Mesendoderm (in vitro differentiated cells): ENCODE results near the gene KCNJ13.

ENCODE experiments used
- DNase-seq: peaks from one replicate; pipeline ENCODE4 v3.0.0; 2013
- H2AK5ac ChIP-seq: 2 replicates; pipeline ENCODE4 v1.6.1; 2013; ENCODE audit warnings: low read length, inconsistent platforms
- H2BK120ac ChIP-seq: 2 replicates; pipeline ENCODE4 v1.6.1; 2013; ENCODE audit warnings: low read depth, mild to moderate bottlenecking, low read length, moderate library complexity, mixed read lengths
- H2BK15ac ChIP-seq: replicated peaks from 2 replicates; pipeline ENCODE4 v1.6.1; 2013; ENCODE audit warnings: low read depth, mild to moderate bottlenecking, moderate library complexity
- H2BK5ac ChIP-seq: 2 replicates; pipeline ENCODE4 v1.6.1; 2013; ENCODE audit warnings: low read length, inconsistent platforms
- H3K18ac ChIP-seq: 2 replicates; pipeline ENCODE4 v1.6.1; 2013; ENCODE audit warnings: mild to moderate bottlenecking, low read length, mixed read lengths
- H3K23ac ChIP-seq: one replicate; pipeline ENCODE4 v1.6.1; 2013; ENCODE audit warnings: low read length
- H3K27ac ChIP-seq: 2 replicates; pipeline ENCODE4 v1.5.1; 2013; ENCODE audit warnings: low read depth, mild to moderate bottlenecking, inconsistent platforms, low read length, moderate library complexity
- H3K27me3 ChIP-seq: 2 replicates; pipeline ENCODE4 v1.6.1; 2013; ENCODE audit warnings: low read length, control low read depth, mild to moderate bottlenecking, inconsistent platforms; ENCODE audit not compliant: insufficient read depth, poor library complexity
- H3K36me3 ChIP-seq: 2 replicates; pipeline ENCODE4 v1.6.1; 2013; ENCODE audit warnings: low read length, inconsistent platforms; ENCODE audit not compliant: control insufficient read depth, insufficient read depth
- H3K4ac ChIP-seq: one replicate; pipeline ENCODE4 v1.6.1; 2013; ENCODE audit warnings: low read depth, mild to moderate bottlenecking, low read length, moderate library complexity
- H3K4me1 ChIP-seq: 2 replicates; pipeline ENCODE4 v1.6.1; 2013; ENCODE audit warnings: low read depth, low read length, inconsistent platforms; ENCODE audit not compliant: control insufficient read depth
- H3K4me2 ChIP-seq: 2 replicates; pipeline ENCODE4 v1.6.1; 2013; ENCODE audit warnings: low read length
- H3K4me3 ChIP-seq: 2 replicates; pipeline ENCODE4 v1.5.1; 2013; ENCODE audit warnings: mild to moderate bottlenecking, low read length
- H3K56ac ChIP-seq: one replicate; pipeline ENCODE4 v1.6.1; 2013; ENCODE audit warnings: low read length
- H3K79me1 ChIP-seq: 2 replicates; pipeline ENCODE4 v1.6.1; 2013; ENCODE audit warnings: low read length, inconsistent platforms
- H3K79me2 ChIP-seq: 2 replicates; pipeline ENCODE4 v1.6.1; 2013; ENCODE audit warnings: mild to moderate bottlenecking, low read length; ENCODE audit not compliant: control insufficient read depth, insufficient read depth
- H3K9ac ChIP-seq: 2 replicates; pipeline ENCODE4 v1.6.1; 2013; ENCODE audit warnings: low read length, inconsistent platforms
- H4K5ac ChIP-seq: one replicate; pipeline ENCODE4 v1.6.1; 2013; ENCODE audit warnings: low read length
- H4K8ac ChIP-seq: one replicate; pipeline ENCODE4 v1.6.1; 2013; ENCODE audit warnings: low read depth, mild to moderate bottlenecking, control low read depth, low read length, moderate library complexity
- WGBS: extraction: QIAGEN DNeasy Blood & Tissue Kit; methylation state at CpG from one replicate; pipeline ENCODE4 v1.1.7; 2013; ENCODE audit warnings: low lambda C conversion rate, missing lambda C conversion rate; ENCODE audit not compliant: insufficient coverage; ENCODE audit errors: extremely low coverage; 5-methylcytosine and 5-hydroxymethylcytosine counted together

KCNJ13 gene

GRCh38 chr2:232802091-232802490 is 25.7 kb upstream of the KCNJ13 start:
- WGBS: no CpG with 5 or more reads among the region's 3 CpGs
- no peaks in the 10 kb centered on the region for H3K36me3 ChIP-seq

DNA sequence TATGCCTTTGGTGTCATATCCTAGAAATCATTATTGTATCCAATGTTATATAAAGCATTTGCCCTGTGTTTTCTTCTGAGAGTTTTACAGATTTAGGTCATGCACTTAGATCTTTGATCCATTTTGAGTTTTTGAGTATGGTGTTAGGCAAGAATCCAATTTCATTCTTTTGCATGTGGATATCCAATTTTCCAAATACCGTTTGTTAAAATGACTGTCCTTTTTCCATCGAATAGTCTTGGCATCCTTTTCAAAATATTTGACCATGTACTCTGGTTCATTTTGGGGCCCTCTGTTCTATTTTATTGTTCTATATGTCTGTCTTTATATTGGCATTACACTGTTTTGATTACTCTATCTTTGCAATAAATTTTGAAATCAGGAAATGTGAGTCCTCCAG is 23.8 kb upstream of the KCNJ13 start:
- no peak overlapping the region for H2AK5ac ChIP-seq
- no CpG with 5 or more reads among the region's 2 CpGs for WGBS
- no peak overlapping the region for H3K27ac ChIP-seq
- H3K79me2 ChIP-seq: no peaks in the 10 kb centered on the region
- no peaks in the 10 kb centered on the region for H3K4me1 ChIP-seq
- H4K5ac ChIP-seq: no peak overlapping the region
- no peaks in the 10 kb centered on the region for H3K36me3 ChIP-seq
- no peak for DNase-seq
- H3K27me3 ChIP-seq: no peaks in the 10 kb centered on the region
- H2BK5ac ChIP-seq: no peak overlapping the region
- no peak overlapping the region for H2BK120ac ChIP-seq
- H3K4me2 ChIP-seq: no peak overlapping the region
- no peak overlapping the region for H3K18ac ChIP-seq
- no peak overlapping the region for H3K9ac ChIP-seq
- no peak overlapping the region for H2BK15ac ChIP-seq
- no peak overlapping the region for H4K8ac ChIP-seq
- H3K56ac ChIP-seq: no peak overlapping the region
- no peaks in the 10 kb centered on the region for H3K79me1 ChIP-seq
- H3K4ac ChIP-seq: no peak overlapping the region
- no peak overlapping the region for H3K4me3 ChIP-seq
- H3K23ac ChIP-seq: no peak overlapping the region

More at GRCh38 chr2:232802091-232802490, 25.7 kb upstream of the KCNJ13 start:
- Histone ChIP-seq H2BK5ac (no peak overlapping the region), H3K79me1 (no peaks in the 10 kb centered on the region), H3K9ac (no peak overlapping the region), H3K4ac (no peak overlapping the region), H3K56ac (no peak overlapping the region), H3K79me2 (no peaks in the 10 kb centered on the region), H3K27me3 (no peaks in the 10 kb centered on the region), H3K4me2 (no peak overlapping the region), H4K5ac (no peak overlapping the region), H3K4me3 (no peak overlapping the region), H3K4me1 (no peaks in the 10 kb centered on the region), H3K18ac (no peak overlapping the region), H4K8ac (no peak overlapping the region), H3K27ac (no peak overlapping the region), H2AK5ac (no peak overlapping the region), H2BK120ac (no peak overlapping the region), H3K23ac (no peak overlapping the region), H2BK15ac (no peak overlapping the region)
- DNase-seq: no peak

DNA sequence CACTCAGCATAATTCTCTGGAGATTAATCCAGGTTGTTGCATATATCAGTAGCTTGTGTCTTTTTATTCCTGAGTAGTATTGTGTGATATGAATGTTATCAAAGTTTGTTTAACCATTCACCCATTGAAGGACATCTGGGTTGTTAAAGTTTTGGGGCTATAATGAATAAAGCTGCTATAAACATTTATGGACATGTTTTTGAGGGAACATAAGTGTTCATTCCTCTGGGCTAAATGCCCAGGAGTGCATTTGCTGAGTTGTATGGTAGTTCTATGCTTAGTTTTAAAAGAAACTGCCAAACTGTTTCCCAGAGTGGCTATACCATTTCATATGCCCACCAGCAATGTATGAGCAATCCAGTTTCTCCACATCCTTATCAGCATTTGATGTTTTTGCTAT is 21.8 kb upstream of the KCNJ13 start:
- Histone ChIP-seq H4K5ac (no peak overlapping the region), H3K4me2 (no peak overlapping the region), H3K23ac (no peak overlapping the region), H2BK15ac (no peak overlapping the region), H3K4me3 (no peak overlapping the region), H3K9ac (no peak overlapping the region), H3K56ac (no peak overlapping the region), H2BK5ac (no peak overlapping the region), H3K18ac (no peak overlapping the region), H3K36me3 (no peaks in the 10 kb centered on the region), H3K79me2 (no peaks in the 10 kb centered on the region), H2BK120ac (no peak overlapping the region), H4K8ac (no peak overlapping the region), H3K79me1 (no peaks in the 10 kb centered on the region), H2AK5ac (no peak overlapping the region), H3K4ac (no peak overlapping the region), H3K27me3 (no peaks in the 10 kb centered on the region), H3K27ac (no peak overlapping the region), H3K4me1 (no peaks in the 10 kb centered on the region)
- DNase-seq: no peak

DNA sequence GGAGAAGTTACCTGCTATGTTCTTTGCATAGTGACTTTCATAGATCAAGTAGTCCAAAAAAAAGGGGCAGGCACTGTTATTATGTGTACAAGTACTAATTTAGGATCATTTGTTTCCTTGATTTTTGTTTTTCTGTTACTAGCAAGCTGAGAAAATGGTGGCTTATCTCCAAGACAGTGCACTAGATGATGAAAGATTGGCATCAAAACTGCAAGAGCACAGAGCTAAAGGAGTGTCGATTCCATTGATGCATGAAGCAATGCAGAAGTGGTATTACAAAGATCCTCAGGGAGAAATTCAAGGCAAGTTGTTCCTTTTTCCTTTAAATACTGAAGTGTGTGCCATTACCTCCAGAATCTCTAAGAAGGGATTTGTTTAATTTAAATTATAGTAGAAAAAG is 19.6 kb upstream of the KCNJ13 start:
- H3K36me3 ChIP-seq: peaks cover 2% of the 10 kb centered on the region

DNA sequence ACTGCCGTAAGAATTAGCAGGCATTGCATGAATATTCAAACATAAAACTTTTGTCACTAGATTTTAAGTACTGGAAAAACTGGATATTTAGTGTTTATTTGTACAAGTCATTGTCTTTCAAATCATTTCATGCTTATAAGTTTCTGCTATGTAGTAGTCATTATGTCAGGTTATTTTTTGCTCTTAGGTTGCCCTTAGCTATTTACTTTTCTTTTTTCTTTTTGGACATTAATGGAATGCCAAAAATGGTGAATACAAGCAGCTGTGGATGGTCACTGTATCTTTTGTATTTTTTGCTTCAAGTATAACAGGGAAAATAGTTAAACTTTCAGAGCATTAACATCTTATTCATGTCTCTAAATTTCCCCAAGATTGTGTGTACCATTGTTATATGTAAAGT is 18.6 kb upstream of the KCNJ13 start:
- Histone ChIP-seq H4K5ac (no peak overlapping the region), H3K36me3 (peaks cover 2% of the 10 kb centered on the region), H3K79me1 (no peaks in the 10 kb centered on the region), H3K27ac (no peak overlapping the region), H4K8ac (no peak overlapping the region), H3K4me1 (no peaks in the 10 kb centered on the region), H3K9ac (no peak overlapping the region), H3K4me2 (no peak overlapping the region), H3K4me3 (no peak overlapping the region), H3K23ac (no peak overlapping the region), H3K27me3 (no peaks in the 10 kb centered on the region), H3K18ac (no peak overlapping the region), H2BK5ac (no peak overlapping the region), H3K56ac (no peak overlapping the region), H2BK120ac (no peak overlapping the region), H3K79me2 (no peaks in the 10 kb centered on the region), H2BK15ac (no peak overlapping the region), H2AK5ac (no peak overlapping the region), H3K4ac (no peak overlapping the region)
- DNase-seq: no peak
- no CpG with 5 or more reads among the region's 1 CpG for WGBS

More for the DNA sequence above, 19.6 kb upstream of the KCNJ13 start:
- H3K27me3 ChIP-seq: no peaks in the 10 kb centered on the region
- H2AK5ac ChIP-seq: no peak overlapping the region
- no peak overlapping the region for H3K4ac ChIP-seq
- no peak overlapping the region for H3K23ac ChIP-seq
- H2BK5ac ChIP-seq: no peak overlapping the region
- H4K5ac ChIP-seq: no peak overlapping the region
- DNase-seq: no peak
- H2BK15ac ChIP-seq: no peak overlapping the region
- H4K8ac ChIP-seq: no peak overlapping the region
- no peak overlapping the region for H3K4me2 ChIP-seq
- no peaks in the 10 kb centered on the region for H3K4me1 ChIP-seq
- H3K79me1 ChIP-seq: no peaks in the 10 kb centered on the region
- H3K56ac ChIP-seq: no peak overlapping the region
- no CpG with 5 or more reads among the region's 1 CpG for WGBS
- no peak overlapping the region for H2BK120ac ChIP-seq
- H3K4me3 ChIP-seq: no peak overlapping the region
- no peak overlapping the region for H3K27ac ChIP-seq
- no peak overlapping the region for H3K18ac ChIP-seq
- no peaks in the 10 kb centered on the region for H3K79me2 ChIP-seq
- no peak overlapping the region for H3K9ac ChIP-seq

GRCh38 chr2:232793271-232793670 is 16.9 kb upstream of the KCNJ13 start:
- Histone ChIP-seq H3K4ac (no peak overlapping the region), H2AK5ac (no peak overlapping the region), H3K4me3 (no peak overlapping the region), H4K8ac (no peak overlapping the region), H3K79me1 (no peaks in the 10 kb centered on the region), H3K4me2 (no peak overlapping the region), H3K56ac (no peak overlapping the region), H3K23ac (no peak overlapping the region), H2BK15ac (no peak overlapping the region), H4K5ac (no peak overlapping the region), H2BK5ac (no peak overlapping the region), H3K18ac (no peak overlapping the region), H3K9ac (no peak overlapping the region), H3K27ac (no peak overlapping the region), H3K79me2 (no peaks in the 10 kb centered on the region), H3K27me3 (no peaks in the 10 kb centered on the region), H2BK120ac (no peak overlapping the region), H3K36me3 (peaks cover 2% of the 10 kb centered on the region), H3K4me1 (no peaks in the 10 kb centered on the region)
- DNase-seq: no peak
- WGBS: 100% methylated on average over 2 of the region's 4 CpGs
